A673 (cell line): ENCODE measurements around the gene PGAM2. TPM values are rescaled to one million over a fixed set of nuclear protein-coding genes. Genes with fewer than 3 reads are reported as not detected.
"Not testable (repeated sequence)": the region's sequence is repeated elsewhere in the genome, so short reads cannot be mapped to it uniquely, and the experiment has no call there.

ENCODE experiments used
- BruUV-seq: library from RNA; stranded (reverse); fragments of 400-500 nt; replicated peaks from 2 replicates; lab custom pipeline; 2021; lab: Mats Ljungman, UMichigan
- CTCF ChIA-PET: fragments of 300-600 bp; sonication (Branson Sonifier 250); formaldehyde crosslinking; loops from one replicate; lab custom pipeline; 2022; ENCODE audit warnings: antibody characterized with exemption; lab: Charles Lee
- POLR2A ChIA-PET: fragments of 300-600 bp; sonication (Branson Sonifier 250); formaldehyde crosslinking; loops from one replicate; lab custom pipeline; 2022; ENCODE audit warnings: antibody characterized with exemption; ENCODE audit not compliant: low non-redundant PET; lab: Charles Lee
- DNase-seq: peaks from one replicate; pipeline ENCODE4 v3.0.0-alpha.2; 2015; ENCODE audit warnings: low spot score
- H3K27ac ChIP-seq: fragments of 200-600 bp; sonication (generic); 2 replicates; pipeline ENCODE4 v1.5.1; 2016; ENCODE audit warnings: mixed run types, low read depth, mild to moderate bottlenecking, mixed read lengths, antibody characterized with exemption, low read length; ENCODE audit not compliant: poor library complexity, severe bottlenecking
- H3K27me3 ChIP-seq: fragments of 200-600 bp; sonication (generic); replicated peaks from 2 replicates; pipeline ENCODE4 v1.6.1; 2017; ENCODE audit warnings: mixed run types, low read depth, mild to moderate bottlenecking, mixed read lengths, antibody characterized with exemption, low read length; ENCODE audit not compliant: insufficient read depth, poor library complexity
- H3K36me3 ChIP-seq: fragments of 200-600 bp; sonication (generic); 2 replicates; pipeline ENCODE4 v1.6.1; 2016; ENCODE audit warnings: mixed run types, mild to moderate bottlenecking, mixed read lengths, antibody characterized with exemption, low read length; ENCODE audit not compliant: insufficient read depth, poor library complexity, severe bottlenecking
- H3K4me1 ChIP-seq: fragments of 200-600 bp; sonication (generic); 2 replicates; pipeline ENCODE4 v1.6.1; 2017; ENCODE audit warnings: mixed run types, mild to moderate bottlenecking, mixed read lengths, antibody characterized with exemption, low read length; ENCODE audit not compliant: insufficient read depth, poor library complexity, severe bottlenecking
- H3K4me3 ChIP-seq: fragments of 200-600 bp; sonication (generic); 2 replicates; pipeline ENCODE4 v1.5.1; 2016; ENCODE audit warnings: low read depth, mixed run types, mild to moderate bottlenecking, mixed read lengths, low read length; ENCODE audit not compliant: poor library complexity, severe bottlenecking
- H3K9me3 ChIP-seq: fragments of 200-600 bp; sonication (generic); 2 replicates; pipeline ENCODE4 v1.6.1; 2016; ENCODE audit warnings: mixed run types, low read depth, mild to moderate bottlenecking, mixed read lengths, antibody characterized with exemption, low read length; ENCODE audit not compliant: poor library complexity, severe bottlenecking
- CTCF ChIP-seq: fragments of 300-800, 200-600 bp; sonication (generic); conservative IDR thresholded peaks from 2 replicates; pipeline ENCODE4 v1.5.1; 2017; ENCODE audit warnings: low read depth, mild to moderate bottlenecking, antibody characterized with exemption, low read length, moderate library complexity, mixed read lengths
- EZH2 ChIP-seq: fragments of 200-600 bp; sonication (generic); IDR thresholded peaks from 2 replicates; pipeline ENCODE4 v1.6.1; 2017; ENCODE audit warnings: borderline replicate concordance, low read depth, mild to moderate bottlenecking, mixed read lengths, antibody characterized with exemption, low read length; ENCODE audit not compliant: poor library complexity, severe bottlenecking
- intact Hi-C: fragments of 100-400 bp; cut with micrococcal nuclease; formaldehyde crosslinking; loops from one replicate; pipeline ENCODE4 v1.10.0; 2022; ENCODE audit not compliant: unreplicated experiment
- total RNA-seq: library from RNA; stranded (reverse); gene quantifications from 2 replicates; pipeline ENCODE4 v1.2.3, GENCODE V29; 2021

PGAM2 gene
- total RNA-seq, 1 experiment from 2014 or later = not detected

GRCh38 chr7:44043902-44044301 is 21.5 kb downstream of the PGAM2 start:
- BruUV-seq = TSS peak; percentile 86
- intact Hi-C loops = no loop called here
- TF ChIP-seq EZH2 = no peak
- no peak for TF ChIP-seq CTCF
- ChIA-PET CTCF (no interaction called here), POLR2A (no interaction called here)
- peak overlapping the region; percentile 79 for H3K27ac ChIP-seq
- no peaks in the 10 kb centered on the region for H3K9me3 ChIP-seq
- H3K36me3 ChIP-seq = peaks cover 7% of the 10 kb centered on the region
- H3K27me3 ChIP-seq = no peaks in the 10 kb centered on the region
- peak overlapping the region; percentile 90 for H3K4me3 ChIP-seq
- peaks cover 8% of the 10 kb centered on the region for H3K4me1 ChIP-seq
- DNase-seq = no peak

GRCh38 chr7:44042221-44042620 is 23.1 kb downstream of the PGAM2 start:
- H3K4me1 ChIP-seq = peaks cover 8% of the 10 kb centered on the region
- no peaks in the 10 kb centered on the region for H3K27me3 ChIP-seq
- ChIA-PET POLR2A (no interaction called here), CTCF (no interaction called here)
- peaks cover 7% of the 10 kb centered on the region for H3K36me3 ChIP-seq
- TF ChIP-seq EZH2 (no peak), CTCF (no peak)
- BruUV-seq = no TSS peak
- no peak overlapping the region for H3K27ac ChIP-seq
- intact Hi-C loops = no loop called here
- no peak overlapping the region for H3K4me3 ChIP-seq
- DNase-seq = no peak
- H3K9me3 ChIP-seq = no peaks in the 10 kb centered on the region

GRCh38 chr7:44040493-44040891 is 24.9 kb downstream of the PGAM2 start:
- H3K9me3 ChIP-seq, H3K27ac ChIP-seq, intact Hi-C loops, H3K27me3 ChIP-seq, H3K4me1 ChIP-seq, BruUV-seq, H3K4me3 ChIP-seq, CTCF ChIA-PET, DNase-seq, POLR2A ChIA-PET, H3K36me3 ChIP-seq: not testable (repeated sequence)

GRCh38 chr7:44039800-44040492 is 25.4 kb downstream of the PGAM2 start:
- DNase-seq, CTCF ChIA-PET, H3K4me3 ChIP-seq, H3K4me1 ChIP-seq, H3K27ac ChIP-seq, POLR2A ChIA-PET, H3K27me3 ChIP-seq, BruUV-seq, H3K36me3 ChIP-seq, H3K9me3 ChIP-seq, intact Hi-C loops: not testable (repeated sequence)

- H3K36me3 ChIP-seq, POLR2A ChIA-PET, H3K27me3 ChIP-seq, intact Hi-C loops, H3K4me1 ChIP-seq, CTCF ChIA-PET, H3K4me3 ChIP-seq, BruUV-seq, H3K27ac ChIP-seq, H3K9me3 ChIP-seq: not testable (repeated sequence)
- peak; percentile 41 for DNase-seq
These were observed 26.3 kb downstream of the PGAM2 start for GRCh38 chr7:44038961-44039558.

- DNase-seq, H3K27me3 ChIP-seq, H3K9me3 ChIP-seq, intact Hi-C loops, CTCF ChIA-PET, H3K4me1 ChIP-seq, H3K27ac ChIP-seq, BruUV-seq, H3K36me3 ChIP-seq, POLR2A ChIA-PET, H3K4me3 ChIP-seq: not testable (repeated sequence)
These were observed 26.8 kb downstream of the PGAM2 start for GRCh38 chr7:44038553-44038952.
